SK-N-SH (cell line): ENCODE results near the gene SLC9A8. TPM values are rescaled to one million over a fixed set of nuclear protein-coding genes. Genes with fewer than 3 reads are reported as not detected.
A peak's percentile ranks its signal among the peaks of the same experiment; 100 is the strongest.

Experiments used
- CTCF ChIA-PET: fragments of 300-600, 350-600 bp; formaldehyde crosslinking; extraction: SDS; loops from one replicate; lab custom pipeline; 2021; lab: Yijun Ruan, JAX
- POLR2A ChIA-PET: fragments of 350-600 bp; sonication (Branson Sonifier 250); formaldehyde crosslinking; extraction: SDS; loops from one replicate; lab custom pipeline; 2020; ENCODE audit warnings: antibody characterized with exemption, inconsistent platforms; lab: Yijun Ruan, JAX
- DNase-seq: peaks from one replicate; pipeline ENCODE4 v3.0.0; 2012
- H2AFZ ChIP-seq: fragments of 200-600 bp; sonication (generic); 2 replicates; pipeline ENCODE4 v1.8.1; 2016; ENCODE audit warnings: antibody characterized with exemption, mild to moderate bottlenecking, low read depth
- H3F3A ChIP-seq: fragments of 200-600 bp; sonication (generic); replicated peaks from 2 replicates; pipeline ENCODE3; 2016; ENCODE audit warnings: antibody characterized with exemption, mild to moderate bottlenecking; ENCODE audit not compliant: insufficient read depth
- H3K27ac ChIP-seq, 2 experiments: fragments of 200-500 bp in 1 of 2; fragments of 200-600 bp in 1 of 2; sonication (Bioruptor generic) in 1 of 2; sonication (generic), shearing (Covaris generic) in 1 of 2; 2 replicates each; pipeline versions ENCODE4 v1.5.1 to v1.6.1; 2014 to 2016; ENCODE audit warnings: low read depth in 2 of 2, inconsistent platforms in 1 of 2, low read length in 1 of 2, mild to moderate bottlenecking in 1 of 2, mixed read lengths in 1 of 2
- H3K27me3 ChIP-seq: fragments of 200-600 bp; sonication (generic), shearing (Covaris generic); 2 replicates; pipeline ENCODE4 v1.6.1; 2016; ENCODE audit warnings: mixed run types; ENCODE audit not compliant: insufficient read depth
- H3K36me3 ChIP-seq, 2 experiments: fragments of 200-500 bp in 1 of 2; fragments of 200-600 bp in 1 of 2; sonication (Bioruptor generic) in 1 of 2; sonication (generic) in 1 of 2; replicated peaks in 1 of 2; 2 replicates each; pipeline versions ENCODE3 to v1.5.1; 2014 to 2016; ENCODE audit warnings: low read length in 1 of 2, mild to moderate bottlenecking in 1 of 2; ENCODE audit not compliant: insufficient read depth in 2 of 2, control insufficient read depth in 1 of 2
- H3K4me1 ChIP-seq, 2 experiments: fragments of 200-500 bp in 1 of 2; fragments of 200-600 bp in 1 of 2; sonication (Bioruptor generic) in 1 of 2; sonication (generic), shearing (Covaris generic) in 1 of 2; 2 replicates each; pipeline versions ENCODE4 v1.5.1 to v1.6.1; 2014 to 2016; ENCODE audit warnings: low read depth in 1 of 2, low read length in 1 of 2, mixed run types in 1 of 2; ENCODE audit not compliant: insufficient read depth in 2 of 2, control insufficient read depth in 1 of 2
- H3K4me2 ChIP-seq: fragments of 200-600 bp; sonication (generic), shearing (Covaris generic); 2 replicates; pipeline ENCODE4 v1.6.1; 2017; ENCODE audit warnings: mixed run types
- H3K4me3 ChIP-seq, 2 experiments: fragments of 200-500 bp in 1 of 2; fragments of 200-600 bp in 1 of 2; sonication (Bioruptor generic) in 1 of 2; sonication (generic), shearing (Covaris generic) in 1 of 2; 2 replicates each; pipeline versions ENCODE4 v1.5.1 to v1.8.1; 2014 to 2016; ENCODE audit warnings: low read depth in 2 of 2, inconsistent platforms in 1 of 2, low read length in 1 of 2, mild to moderate bottlenecking in 1 of 2, mixed read lengths in 1 of 2, moderate library complexity in 1 of 2
- H3K79me2 ChIP-seq: fragments of 200-600 bp; sonication (generic); 2 replicates; pipeline ENCODE4 v1.8.1; 2017; ENCODE audit warnings: mild to moderate bottlenecking; ENCODE audit not compliant: insufficient read depth
- H3K9ac ChIP-seq: fragments of 200-600 bp; sonication (generic); 2 replicates; pipeline ENCODE4 v1.6.1; 2017; ENCODE audit warnings: mixed run types
- H3K9me2 ChIP-seq: fragments of 200-600 bp; sonication (generic); 2 replicates; pipeline ENCODE4 v1.6.1; 2017; ENCODE audit warnings: mixed run types
- H3K9me3 ChIP-seq: fragments of 200-600 bp; sonication (generic); 2 replicates; pipeline ENCODE4 v1.6.1; 2017; ENCODE audit warnings: mixed run types, mild to moderate bottlenecking, moderate library complexity
- H4K20me1 ChIP-seq: fragments of 200-600 bp; sonication (generic); 2 replicates; pipeline ENCODE4 v1.6.1; 2017; ENCODE audit warnings: mild to moderate bottlenecking, mixed run types; ENCODE audit not compliant: insufficient read depth
- CHD2 ChIP-seq: fragments of 150-350 bp; IDR thresholded peaks from 2 replicates; pipeline ENCODE4 v1.6.1; 2018; ENCODE audit warnings: low read length; ENCODE audit not compliant: partially characterized antibody
- CTCF ChIP-seq: fragments of 200-600 bp; sonication (generic); IDR thresholded peaks from 2 replicates; pipeline ENCODE4 v1.6.1; 2017; ENCODE audit warnings: antibody characterized with exemption, mild to moderate bottlenecking, moderate library complexity
- ELF1 ChIP-seq: IDR thresholded peaks from 2 replicates; pipeline ENCODE4 v1.4.0; 2012
- EP300 ChIP-seq, 2 experiments: IDR thresholded peaks; 2 replicates each; pipeline versions ENCODE4 v1.4.0 to v1.6.1; 2012; ENCODE audit warnings: borderline replicate concordance in 1 of 2, low read depth in 1 of 2, low read length in 1 of 2
- FOSL2 ChIP-seq: IDR thresholded peaks from 2 replicates; pipeline ENCODE4 v1.4.0; 2012; ENCODE audit warnings: low read depth, mild to moderate bottlenecking, moderate library complexity, borderline replicate concordance
- GATA2 ChIP-seq: sonication (generic); formaldehyde crosslinking; IDR thresholded peaks from 2 replicates; pipeline ENCODE4 v1.5.0; 2020; ENCODE audit warnings: mild to moderate bottlenecking, missing genetic modification reagents
- MXI1 ChIP-seq: IDR thresholded peaks from 2 replicates; pipeline ENCODE4 v1.6.1; 2012; ENCODE audit warnings: mild to moderate bottlenecking, low read depth, low read length, improper control_type of control experiment
- PBX3 ChIP-seq: IDR thresholded peaks from 2 replicates; pipeline ENCODE4; 2012
- POLR2AphosphoS5 ChIP-seq: IDR thresholded peaks from 2 replicates; pipeline ENCODE4 v1.6.1; 2012; ENCODE audit warnings: low read depth, low read length
- REST ChIP-seq: IDR thresholded peaks from 2 replicates; pipeline ENCODE4 v1.6.1; 2012; ENCODE audit warnings: mild to moderate bottlenecking, low read depth, low read length, moderate library complexity
- RFX5 ChIP-seq: IDR thresholded peaks from 2 replicates; pipeline ENCODE4 v1.6.1; 2012; ENCODE audit warnings: mild to moderate bottlenecking, improper control_type of control experiment, low read length
- RXRA ChIP-seq: IDR thresholded peaks from 2 replicates; pipeline ENCODE4 v1.4.0; 2012; ENCODE audit warnings: low read depth, mild to moderate bottlenecking, borderline replicate concordance
- TAF1 ChIP-seq: IDR thresholded peaks from 2 replicates; pipeline ENCODE4 v1.6.1; 2012; ENCODE audit warnings: low read depth, mild to moderate bottlenecking, low read length, moderate library complexity, borderline replicate concordance
- TCF12 ChIP-seq: IDR thresholded peaks from 2 replicates; pipeline ENCODE4 v1.4.0; 2012
- TEAD4 ChIP-seq: IDR thresholded peaks from 2 replicates; pipeline ENCODE4 v1.4.0; 2012; ENCODE audit warnings: mild to moderate bottlenecking, borderline replicate concordance; ENCODE audit not compliant: insufficient read depth
- YY1 ChIP-seq: IDR thresholded peaks from 2 replicates; pipeline ENCODE4 v1.4.0; 2012; ENCODE audit warnings: low read depth, mild to moderate bottlenecking
- WGBS: methylation state at CpG from one replicate; pipeline ENCODE4 v1.1.6; 2017; ENCODE audit warnings: low lambda C conversion rate; 5-methylcytosine and 5-hydroxymethylcytosine counted together
- polyA plus RNA-seq, 3 experiments: library from polyadenylated mRNA; depleted of rRNA; stranded (reverse); fragments of >200 nt; gene quantifications; 2 replicates each; pipeline ENCODE4 v1.2.3, GENCODE V29; 2012

Gene SLC9A8
- polyA plus RNA-seq, 1 of the 3 experiments (the other 2 are of a cell fraction): 3.4 TPM

- Histone ChIP-seq H3K36me3 (peaks cover 12 to 19% of the 10 kb centered on the region in 2 experiments), H3K9me3 (no peaks in the 10 kb centered on the region), H3K4me1 (peaks cover 4 to 25% of the 10 kb centered on the region in 2 experiments; a peak in 3 of 4 replicates), H3K27ac (peak overlapping the region; percentile 43 to 48; a peak in 3 of 4 replicates), H4K20me1 (no peaks in the 10 kb centered on the region), H3K9me2 (no peaks in the 10 kb centered on the region), H3K9ac (no peak overlapping the region), H3K27me3 (no peaks in the 10 kb centered on the region), H3F3A (no peaks in the 10 kb centered on the region), H3K4me3 (no peak overlapping the region), H2AFZ (no peak overlapping the region), H3K4me2 (no peak overlapping the region), H3K79me2 (no peaks in the 10 kb centered on the region)
- WGBS: 83% methylated on average over 3 of the region's 3 CpGs
- TF ChIP-seq MXI1 (0 out of 2 replicates have a peak, but pooled peaks have one; percentile 5), PBX3 (no peak)
- POLR2A ChIA-PET: no interaction called here
- CTCF ChIA-PET: interaction anchor here (1.4 to 5.1 kb wide), 3 partner anchors 37 to 310 kb away, joined by 5 to 39 read pairs (median 31); no protein-coding TSS in a partner anchor
- DNase-seq: no peak
Observed at GRCh38 chr20:49851231-49851705, 38.6 kb downstream of the SLC9A8 start.

- no peak overlapping the region for H3K9ac ChIP-seq
- H4K20me1 ChIP-seq: no peaks in the 10 kb centered on the region
- H3K79me2 ChIP-seq: no peaks in the 10 kb centered on the region
- H3K36me3 ChIP-seq: peaks cover 12 to 23% of the 10 kb centered on the region in 2 experiments
- ChIA-PET CTCF (interaction anchor here (0.6 to 5.1 kb wide), 3 partner anchors 236 to 311 kb away, joined by 3 to 39 read pairs (median 31); no protein-coding TSS in a partner anchor), POLR2A (no interaction called here)
- H3K4me1 ChIP-seq: peaks cover 4 to 25% of the 10 kb centered on the region in 2 experiments; a peak in 3 of 4 replicates
- no peak overlapping the region for H3K4me2 ChIP-seq
- H3K27ac ChIP-seq: peak overlapping the region; percentile 18 to 84; a peak in 3 of 4 replicates
- no peak overlapping the region for H2AFZ ChIP-seq
- no peaks in the 10 kb centered on the region for H3K27me3 ChIP-seq
- H3F3A ChIP-seq: no peaks in the 10 kb centered on the region
- whole genome bisulfite sequencing: 72% methylated on average over 6 of the region's 7 CpGs
- no peaks in the 10 kb centered on the region for H3K9me2 ChIP-seq
- H3K9me3 ChIP-seq: no peaks in the 10 kb centered on the region
- TF ChIP-seq GATA2 (CRISPR knock-in tag) (no peak), CHD2 (no peak), RXRA (no peak), YY1 (no peak), TEAD4 (no peak), CTCF (no peak), PBX3 (no peak), POLR2AphosphoS5 (no peak), TAF1 (no peak), REST (no peak), FOSL2 (no peak), EP300 (IDR thresholded peaks at IDR 0.05; ENCODE audit: borderline replicate concordance in 1 of 2, low read depth in 1 of 2, low read length in 1 of 2) (no peak), ELF1 (no peak), RFX5 (no peak), TCF12 (no peak)
- TF ChIP-seq, all 33 proteins: peak for 0
- no peak overlapping the region for H3K4me3 ChIP-seq
- DNase-seq: peak; percentile 43
Observed at GRCh38 chr20:49851991-49852390, 39.4 kb downstream of the SLC9A8 start.
